HCT116 (cell line): ENCODE results near the gene HMGCL. TPM values are rescaled to one million over a fixed set of nuclear protein-coding genes. Genes with fewer than 3 reads are reported as not detected.
A peak's percentile ranks its signal among the peaks of the same experiment; 100 is the strongest.
"Not testable (repeated sequence)": the region's sequence is repeated elsewhere in the genome, so short reads cannot be mapped to it uniquely, and the experiment has no call there.

Experiments
- ATAC-seq: fragments of 200-7000 bp; cut with Tn5 transposase; 2 replicates; pipeline ENCODE4 v1.9.1; 2020; ENCODE audit warnings: mild to moderate bottlenecking, moderate library complexity
- BruUV-seq: library from RNA; stranded (reverse); fragments of 400-500 nt; replicated peaks from 2 replicates; lab custom pipeline; 2021; lab: Mats Ljungman, UMichigan
- CTCF ChIA-PET: fragments of 300-600 bp; sonication (Branson Sonifier 250); formaldehyde crosslinking; loops from one replicate; lab custom pipeline; 2021; ENCODE audit warnings: antibody characterized with exemption; lab: Charles Lee
- POLR2A ChIA-PET: fragments of 300-600, 350-600 bp; sonication (Branson Sonifier 250); formaldehyde crosslinking; loops from one replicate; lab custom pipeline; 2021; ENCODE audit warnings: antibody characterized with exemption; lab: Charles Lee
- RAD21 ChIA-PET, 2 experiments: fragments of 300-600 bp; sonication (Branson Sonifier 250); formaldehyde crosslinking; loops; one replicate each; lab custom pipeline; 2023; ENCODE audit warnings: low total read pairs in 2 of 2; ENCODE audit not compliant: uncharacterized antibody in 2 of 2, unreplicated experiment in 2 of 2, low non-redundant PET in 1 of 2; lab: Charles Lee
- DNase-seq: peaks from one replicate; pipeline ENCODE4 v3.0.0-alpha.2; 2010; ENCODE audit warnings: low read depth, low spot score
- H2AFZ ChIP-seq: fragments of 200-600 bp; shearing (Covaris generic), sonication (generic); 2 replicates; pipeline ENCODE4 v1.6.1; 2017; ENCODE audit warnings: low read depth, mixed run types, mixed read lengths, antibody characterized with exemption, low read length; ENCODE audit not compliant: poor library complexity, severe bottlenecking
- H3K27ac ChIP-seq: 2 replicates; pipeline ENCODE4 v1.5.1; 2012; ENCODE audit warnings: low read depth, low read length
- H3K27me3 ChIP-seq: fragments of 200-600 bp; sonication (generic); 2 replicates; pipeline ENCODE4 v1.6.1; 2016; ENCODE audit warnings: mixed run types, low read length, mixed read lengths; ENCODE audit not compliant: insufficient read depth
- H3K36me3 ChIP-seq, 2 experiments: fragments of 200-500 bp in 1 of 2; fragments of 200-600 bp in 1 of 2; sonication (Bioruptor generic) in 1 of 2; sonication (generic) in 1 of 2; 2 replicates each; pipeline versions ENCODE4 v1.5.1 to v1.6.1; 2014 to 2016; ENCODE audit warnings: low read length in 2 of 2, inconsistent platforms in 1 of 2, mixed read lengths in 1 of 2, mixed run types in 1 of 2; ENCODE audit not compliant: insufficient read depth in 2 of 2, control insufficient read depth in 1 of 2
- H3K4me1 ChIP-seq, 2 experiments: fragments of 200-600 bp in 1 of 2; sonication (generic) in 1 of 2; 2 replicates each; pipeline versions ENCODE4 v1.5.1 to v1.6.1; 2012 to 2017; ENCODE audit warnings: low read length in 2 of 2, inconsistent platforms in 1 of 2, mild to moderate bottlenecking in 1 of 2, mixed read lengths in 1 of 2, mixed run types in 1 of 2, moderate library complexity in 1 of 2; ENCODE audit not compliant: insufficient read depth in 2 of 2, control insufficient read depth in 1 of 2
- H3K4me2 ChIP-seq: fragments of 200-600 bp; sonication (generic); 2 replicates; pipeline ENCODE4 v1.6.1; 2017; ENCODE audit warnings: mixed run types, low read length, mixed read lengths
- H3K4me3 ChIP-seq, 2 experiments: fragments of 200-600 bp in 1 of 2; sonication (generic) in 1 of 2; replicated peaks in 1 of 2; 2 replicates each; pipeline ENCODE4 v1.5.1; 2011 to 2016; ENCODE audit warnings: low read length in 2 of 2, control low read depth in 1 of 2, low read depth in 1 of 2, mild to moderate bottlenecking in 1 of 2, mixed read lengths in 1 of 2, mixed run types in 1 of 2
- H3K79me2 ChIP-seq: fragments of 200-600 bp; sonication (generic); 2 replicates; pipeline ENCODE4 v1.6.1; 2017; ENCODE audit warnings: mild to moderate bottlenecking, mixed run types, low read length, moderate library complexity, mixed read lengths; ENCODE audit not compliant: insufficient read depth
- H3K9ac ChIP-seq: fragments of 200-600 bp; sonication (generic); 2 replicates; pipeline ENCODE4 v1.6.1; 2016; ENCODE audit warnings: low read length, mixed read lengths
- H3K9me2 ChIP-seq: fragments of 200-600 bp; sonication (generic), shearing (Covaris generic); 2 replicates; pipeline ENCODE4 v1.6.1; 2017; ENCODE audit warnings: mixed run types, mild to moderate bottlenecking, moderate library complexity; ENCODE audit not compliant: insufficient read depth
- H3K9me3 ChIP-seq, 2 experiments: fragments of 200-500 bp in 1 of 2; fragments of 200-600 bp in 1 of 2; sonication (Bioruptor generic) in 1 of 2; sonication (generic) in 1 of 2; 2 replicates each; pipeline ENCODE4 v1.6.1; 2014 to 2017; ENCODE audit warnings: low read length in 2 of 2, mixed read lengths in 2 of 2, inconsistent platforms in 1 of 2, low read depth in 1 of 2, mild to moderate bottlenecking in 1 of 2, mixed run types in 1 of 2, moderate library complexity in 1 of 2; ENCODE audit not compliant: control insufficient read depth in 1 of 2, insufficient read depth in 1 of 2
- H4K20me1 ChIP-seq: fragments of 200-600 bp; sonication (generic), shearing (Covaris generic); 2 replicates; pipeline ENCODE4 v1.6.1; 2017; ENCODE audit warnings: mixed run types, mild to moderate bottlenecking, moderate library complexity; ENCODE audit not compliant: insufficient read depth
- EGR1 ChIP-seq: IDR thresholded peaks from 2 replicates; pipeline ENCODE4 v1.6.1; 2012; ENCODE audit warnings: low read depth
- JUND ChIP-seq: IDR thresholded peaks from 2 replicates; pipeline ENCODE4 v1.6.1; 2012
- POLR2AphosphoS5 ChIP-seq: IDR thresholded peaks from 2 replicates; pipeline ENCODE4 v1.6.1; 2011; ENCODE audit warnings: mild to moderate bottlenecking, low read depth, low read length, moderate library complexity
- REST ChIP-seq: IDR thresholded peaks from 2 replicates; pipeline ENCODE4 v1.6.1; 2012; ENCODE audit warnings: low read depth
- ZFX ChIP-seq: fragments of 450-650 bp; IDR thresholded peaks from 2 replicates; pipeline ENCODE4 v1.6.1; 2017
- intact Hi-C: fragments of 100-400 bp; cut with micrococcal nuclease; formaldehyde crosslinking; loops from 2 replicates; pipeline ENCODE4 v1.10.0; 2022
- total RNA-seq: library from RNA; stranded (reverse); gene quantifications from one replicate; pipeline ENCODE4 v1.2.1, GENCODE V29; 2021; ENCODE audit not compliant: unreplicated experiment

The HMGCL gene
- total RNA-seq, 1 experiment from 2014 or later = 36.2 TPM

GRCh38 chr1:23837908-23838307 lies 12.7 kb upstream of the HMGCL start (continued):
- TF ChIP-seq REST = no peak
- TF ChIP-seq ZFX = no peak
- no peak for TF ChIP-seq POLR2AphosphoS5

DNA sequence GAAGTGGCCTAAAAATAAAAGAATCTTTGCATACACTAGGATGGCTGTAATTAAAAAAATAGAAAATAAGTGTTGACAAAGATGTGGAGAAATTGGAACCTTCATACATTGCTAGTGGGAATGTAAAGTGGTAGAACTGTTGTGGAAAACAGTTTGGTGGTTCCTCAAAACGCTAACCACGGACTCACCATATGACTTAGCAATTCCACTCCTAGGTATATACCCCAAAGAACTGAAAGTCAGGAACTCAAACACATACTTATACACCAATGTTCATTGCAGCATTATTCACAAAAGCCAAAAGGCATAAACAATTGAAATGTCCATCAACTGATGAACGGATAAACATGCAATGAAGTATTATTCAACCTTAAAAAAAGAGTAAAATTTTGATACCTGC lies 10.8 kb upstream of the HMGCL start:
- Histone ChIP-seq H3K36me3 (no peaks in the 10 kb centered on the region), H3K27me3 (peaks cover 5% of the 10 kb centered on the region; the same call in 1 of the 2 replicates), H3K27ac (no peak overlapping the region), H3K4me2 (no peak overlapping the region), H4K20me1 (no peaks in the 10 kb centered on the region), H3K9ac (no peak overlapping the region), H3K9me2 (no peaks in the 10 kb centered on the region), H3K4me1 (peaks cover 5 to 15% of the 10 kb centered on the region in 2 experiments; a peak in 3 of 4 replicates), H3K4me3 (no peak overlapping the region), H2AFZ (no peak overlapping the region), H3K79me2 (no peaks in the 10 kb centered on the region), H3K9me3 (no peaks in the 10 kb centered on the region)
- intact Hi-C loops = no loop called here
- DNase-seq (no peak), ATAC-seq (no peak)
- no TSS peak for BruUV-seq
- TF ChIP-seq EGR1 (no peak), JUND (no peak)
- POLR2A ChIA-PET = no interaction called here
- RAD21 ChIA-PET = no interaction called here
- CTCF ChIA-PET = interaction anchor here (0.7 kb wide), 1 partner anchor 24 kb away, joined by 3 read pairs; no protein-coding TSS in a partner anchor

GRCh38 chr1:23834156-23834555 lies 8.9 kb upstream of the HMGCL start:
- H3K36me3 ChIP-seq, BruUV-seq, H3K9me3 ChIP-seq, RAD21 ChIA-PET, DNase-seq, H3K79me2 ChIP-seq, H4K20me1 ChIP-seq, H3K4me2 ChIP-seq, H3K9me2 ChIP-seq, intact Hi-C loops, ATAC-seq, H3K27ac ChIP-seq, POLR2A ChIA-PET, H3K9ac ChIP-seq, H3K27me3 ChIP-seq, H3K4me3 ChIP-seq: not testable (repeated sequence)
- CTCF ChIA-PET = interaction anchor here (1.1 kb wide), 1 partner anchor 23 kb away, joined by 3 read pairs; no protein-coding TSS in a partner anchor
- Histone ChIP-seq H2AFZ (peak overlapping the region; percentile 45), H3K4me1 (peaks cover 5 to 20% of the 10 kb centered on the region in 2 experiments; a peak in 3 of 4 replicates)
